ENCODE measurements around the gene FRRS1L.

DNA sequence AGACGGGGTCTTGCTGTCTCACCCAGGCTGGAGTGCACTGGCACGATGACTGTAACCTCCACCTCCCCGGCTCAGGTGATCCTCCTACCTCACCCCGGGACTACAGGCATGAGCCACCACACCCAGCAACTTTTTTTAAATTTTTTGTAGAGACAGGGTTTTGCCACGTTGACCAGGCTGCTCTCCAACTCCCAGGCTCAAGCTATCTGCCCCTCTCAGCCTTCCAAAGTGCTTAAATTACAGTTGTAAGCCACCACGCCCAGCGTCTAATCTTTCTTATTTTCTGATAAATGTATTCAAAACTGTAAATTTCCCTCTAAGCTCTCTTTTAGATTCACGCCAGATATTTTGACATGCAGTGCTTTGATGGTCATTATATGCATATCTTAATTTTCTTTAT, 10.3 kb downstream of the FRRS1L start:
- TF ChIP-seq, protein P1, sequence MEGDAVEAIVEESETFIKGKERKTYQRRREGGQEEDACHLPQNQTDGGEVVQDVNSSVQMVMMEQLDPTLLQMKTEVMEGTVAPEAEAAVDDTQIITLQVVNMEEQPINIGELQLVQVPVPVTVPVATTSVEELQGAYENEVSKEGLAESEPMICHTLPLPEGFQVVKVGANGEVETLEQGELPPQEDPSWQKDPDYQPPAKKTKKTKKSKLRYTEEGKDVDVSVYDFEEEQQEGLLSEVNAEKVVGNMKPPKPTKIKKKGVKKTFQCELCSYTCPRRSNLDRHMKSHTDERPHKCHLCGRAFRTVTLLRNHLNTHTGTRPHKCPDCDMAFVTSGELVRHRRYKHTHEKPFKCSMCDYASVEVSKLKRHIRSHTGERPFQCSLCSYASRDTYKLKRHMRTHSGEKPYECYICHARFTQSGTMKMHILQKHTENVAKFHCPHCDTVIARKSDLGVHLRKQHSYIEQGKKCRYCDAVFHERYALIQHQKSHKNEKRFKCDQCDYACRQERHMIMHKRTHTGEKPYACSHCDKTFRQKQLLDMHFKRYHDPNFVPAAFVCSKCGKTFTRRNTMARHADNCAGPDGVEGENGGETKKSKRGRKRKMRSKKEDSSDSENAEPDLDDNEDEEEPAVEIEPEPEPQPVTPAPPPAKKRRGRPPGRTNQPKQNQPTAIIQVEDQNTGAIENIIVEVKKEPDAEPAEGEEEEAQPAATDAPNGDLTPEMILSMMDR (conservative IDR thresholded peaks at IDR 0.05): no peak
- no peak for TF ChIP-seq ZFX (IDR thresholded peaks at IDR 0.05)

Data from C4-2B (cell line).